SK-N-SH (cell line): ENCODE results near the gene CCHCR1. TPM values are rescaled to one million over a fixed set of nuclear protein-coding genes. Genes with fewer than 3 reads are reported as not detected.

Experiments
- CTCF ChIP-seq: fragments of 200-600 bp; sonication (generic); IDR thresholded peaks from 2 replicates; pipeline ENCODE4 v1.6.1; 2017; ENCODE audit warnings: antibody characterized with exemption, mild to moderate bottlenecking, moderate library complexity
- ELF1 ChIP-seq: IDR thresholded peaks from 2 replicates; pipeline ENCODE4 v1.4.0; 2012
- EP300 ChIP-seq, 2 experiments: IDR thresholded peaks; 2 replicates each; pipeline versions ENCODE4 v1.4.0 to v1.6.1; 2012; ENCODE audit warnings: borderline replicate concordance in 1 of 2, low read depth in 1 of 2, low read length in 1 of 2
- EZH2phosphoT487 ChIP-seq: fragments of 200-600 bp; sonication (generic); IDR thresholded peaks from 2 replicates; pipeline ENCODE4 v1.6.1; 2017; ENCODE audit warnings: low read depth, mixed run types, mild to moderate bottlenecking, antibody characterized with exemption, moderate library complexity, borderline replicate concordance
- FOXJ3 ChIP-seq: sonication (generic); formaldehyde crosslinking; IDR thresholded peaks from 2 replicates; pipeline ENCODE4 v1.5.1; 2020; ENCODE audit warnings: mild to moderate bottlenecking, missing genetic modification reagents
- GABPA ChIP-seq: IDR thresholded peaks from 2 replicates; pipeline ENCODE4 v1.4.0; 2012; ENCODE audit warnings: low read depth, mild to moderate bottlenecking
- IRF3 ChIP-seq: fragments of 150-350 bp; IDR thresholded peaks from 2 replicates; pipeline ENCODE4 v1.6.1; 2016; ENCODE audit warnings: mild to moderate bottlenecking, low read depth, low read length
- JUND ChIP-seq: IDR thresholded peaks from 2 replicates; pipeline ENCODE4 v1.4.0; 2012
- MEF2A ChIP-seq: IDR thresholded peaks from 2 replicates; pipeline ENCODE4 v1.4.0; 2012; ENCODE audit warnings: low read depth, borderline replicate concordance
- MXI1 ChIP-seq: IDR thresholded peaks from 2 replicates; pipeline ENCODE4 v1.6.1; 2012; ENCODE audit warnings: mild to moderate bottlenecking, low read depth, low read length, improper control_type of control experiment
- NFIC ChIP-seq: IDR thresholded peaks from 2 replicates; pipeline ENCODE4 v1.4.0; 2012; ENCODE audit warnings: borderline replicate concordance
- SIN3A ChIP-seq: IDR thresholded peaks from 2 replicates; pipeline ENCODE4 v1.6.1; 2012; ENCODE audit warnings: low read depth, mild to moderate bottlenecking, low read length, moderate library complexity, borderline replicate concordance
- SMC3 ChIP-seq: IDR thresholded peaks from 2 replicates; pipeline ENCODE4 v1.6.1; 2012; ENCODE audit warnings: low read depth, low read length, improper control_type of control experiment
- TAF1 ChIP-seq: IDR thresholded peaks from 2 replicates; pipeline ENCODE4 v1.6.1; 2012; ENCODE audit warnings: low read depth, mild to moderate bottlenecking, low read length, moderate library complexity, borderline replicate concordance
- TCF12 ChIP-seq: IDR thresholded peaks from 2 replicates; pipeline ENCODE4 v1.4.0; 2012
- TEAD4 ChIP-seq: IDR thresholded peaks from 2 replicates; pipeline ENCODE4 v1.4.0; 2012; ENCODE audit warnings: mild to moderate bottlenecking, borderline replicate concordance; ENCODE audit not compliant: insufficient read depth
- polyA plus RNA-seq, 3 experiments: library from polyadenylated mRNA; depleted of rRNA; stranded (reverse); fragments of >200 nt; gene quantifications; 2 replicates each; pipeline ENCODE4 v1.2.3, GENCODE V29; 2012
- TF ChIP-seq, protein P1 (sequence below): fragments of 150-350 bp; IDR thresholded peaks from 2 replicates; pipeline ENCODE4 v1.6.1; 2017; ENCODE audit warnings: antibody characterized with exemption, low read length, low read depth, borderline replicate concordance
- TF ChIP-seq, protein P2 (sequence below): IDR thresholded peaks from 2 replicates; pipeline ENCODE4 v1.4.0; 2012; ENCODE audit warnings: low read depth, borderline replicate concordance
- TF ChIP-seq, protein P3 (sequence below): IDR thresholded peaks from 2 replicates; pipeline ENCODE4 v1.4.0; 2012; ENCODE audit warnings: low read depth
- TF ChIP-seq, protein P4 (sequence below): IDR thresholded peaks from 2 replicates; pipeline ENCODE4 v1.4.0; 2012; ENCODE audit warnings: low read depth, borderline replicate concordance
- TF ChIP-seq, protein P5 (sequence below): IDR thresholded peaks from 2 replicates; pipeline ENCODE4; 2012

The CCHCR1 gene
- polyA plus RNA-seq, 1 of the 3 experiments (the other 2 are of a cell fraction), result 18.7 TPM

DNA sequence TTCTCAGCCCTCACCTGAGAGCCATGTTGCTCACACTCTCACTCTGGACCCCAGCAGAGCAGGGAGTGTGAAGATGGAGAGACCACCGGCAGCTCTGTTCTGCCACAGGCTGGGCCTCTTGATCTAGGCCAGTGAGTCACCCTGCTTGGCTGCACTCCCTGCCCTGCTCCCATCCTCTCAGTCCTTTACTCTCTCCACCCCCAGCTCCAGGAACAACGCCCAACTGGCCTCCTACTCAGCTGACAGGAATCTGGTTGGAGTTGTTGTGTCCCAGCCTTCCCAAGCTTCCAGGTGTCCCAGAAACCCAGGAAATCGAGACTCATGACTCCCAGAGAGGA, 43.1 kb downstream of the CCHCR1 start, which contains the start of gene PSORS1C1 (continued):
- TF ChIP-seq, protein P1, sequence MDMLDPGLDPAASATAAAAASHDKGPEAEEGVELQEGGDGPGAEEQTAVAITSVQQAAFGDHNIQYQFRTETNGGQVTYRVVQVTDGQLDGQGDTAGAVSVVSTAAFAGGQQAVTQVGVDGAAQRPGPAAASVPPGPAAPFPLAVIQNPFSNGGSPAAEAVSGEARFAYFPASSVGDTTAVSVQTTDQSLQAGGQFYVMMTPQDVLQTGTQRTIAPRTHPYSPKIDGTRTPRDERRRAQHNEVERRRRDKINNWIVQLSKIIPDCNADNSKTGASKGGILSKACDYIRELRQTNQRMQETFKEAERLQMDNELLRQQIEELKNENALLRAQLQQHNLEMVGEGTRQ, result no peak
- TF ChIP-seq TEAD4, result 0 out of 2 replicates have a peak, but pooled peaks have one; percentile 73
- peak; percentile 85; the same call in 1 of the 2 replicates for TF ChIP-seq SIN3A
- TF ChIP-seq EZH2phosphoT487, result no peak
- TF ChIP-seq MEF2A, result no peak
- TF ChIP-seq SMC3, result no peak
- no peak for TF ChIP-seq CTCF
- TF ChIP-seq JUND, result peak; percentile 89
- TF ChIP-seq ELF1, result peak; percentile 41
- TF ChIP-seq, protein P2, sequence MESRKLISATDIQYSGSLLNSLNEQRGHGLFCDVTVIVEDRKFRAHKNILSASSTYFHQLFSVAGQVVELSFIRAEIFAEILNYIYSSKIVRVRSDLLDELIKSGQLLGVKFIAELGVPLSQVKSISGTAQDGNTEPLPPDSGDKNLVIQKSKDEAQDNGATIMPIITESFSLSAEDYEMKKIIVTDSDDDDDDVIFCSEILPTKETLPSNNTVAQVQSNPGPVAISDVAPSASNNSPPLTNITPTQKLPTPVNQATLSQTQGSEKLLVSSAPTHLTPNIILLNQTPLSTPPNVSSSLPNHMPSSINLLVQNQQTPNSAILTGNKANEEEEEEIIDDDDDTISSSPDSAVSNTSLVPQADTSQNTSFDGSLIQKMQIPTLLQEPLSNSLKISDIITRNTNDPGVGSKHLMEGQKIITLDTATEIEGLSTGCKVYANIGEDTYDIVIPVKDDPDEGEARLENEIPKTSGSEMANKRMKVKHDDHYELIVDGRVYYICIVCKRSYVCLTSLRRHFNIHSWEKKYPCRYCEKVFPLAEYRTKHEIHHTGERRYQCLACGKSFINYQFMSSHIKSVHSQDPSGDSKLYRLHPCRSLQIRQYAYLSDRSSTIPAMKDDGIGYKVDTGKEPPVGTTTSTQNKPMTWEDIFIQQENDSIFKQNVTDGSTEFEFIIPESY, result no peak
- peak in 1 of 2 experiments; percentile 60; a peak in 1 of 4 replicates for TF ChIP-seq EP300 (IDR thresholded peaks at IDR 0.05; ENCODE audit: borderline replicate concordance in 1 of 2, low read depth in 1 of 2, low read length in 1 of 2)
- TF ChIP-seq IRF3, result no peak
- peak; percentile 84 for TF ChIP-seq TCF12
- TF ChIP-seq TAF1, result 0 out of 2 replicates have a peak, but pooled peaks have one; percentile 26
- TF ChIP-seq NFIC, result peak; percentile 87
- TF ChIP-seq MXI1, result no peak
- TF ChIP-seq, protein P3, sequence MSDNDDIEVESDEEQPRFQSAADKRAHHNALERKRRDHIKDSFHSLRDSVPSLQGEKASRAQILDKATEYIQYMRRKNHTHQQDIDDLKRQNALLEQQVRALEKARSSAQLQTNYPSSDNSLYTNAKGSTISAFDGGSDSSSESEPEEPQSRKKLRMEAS, result peak; percentile 53; the same call in 1 of the 2 replicates
- TF ChIP-seq, protein P4, sequence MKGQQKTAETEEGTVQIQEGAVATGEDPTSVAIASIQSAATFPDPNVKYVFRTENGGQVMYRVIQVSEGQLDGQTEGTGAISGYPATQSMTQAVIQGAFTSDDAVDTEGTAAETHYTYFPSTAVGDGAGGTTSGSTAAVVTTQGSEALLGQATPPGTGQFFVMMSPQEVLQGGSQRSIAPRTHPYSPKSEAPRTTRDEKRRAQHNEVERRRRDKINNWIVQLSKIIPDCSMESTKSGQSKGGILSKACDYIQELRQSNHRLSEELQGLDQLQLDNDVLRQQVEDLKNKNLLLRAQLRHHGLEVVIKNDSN, result no peak
- no peak for TF ChIP-seq GABPA
- TF ChIP-seq, protein P5, sequence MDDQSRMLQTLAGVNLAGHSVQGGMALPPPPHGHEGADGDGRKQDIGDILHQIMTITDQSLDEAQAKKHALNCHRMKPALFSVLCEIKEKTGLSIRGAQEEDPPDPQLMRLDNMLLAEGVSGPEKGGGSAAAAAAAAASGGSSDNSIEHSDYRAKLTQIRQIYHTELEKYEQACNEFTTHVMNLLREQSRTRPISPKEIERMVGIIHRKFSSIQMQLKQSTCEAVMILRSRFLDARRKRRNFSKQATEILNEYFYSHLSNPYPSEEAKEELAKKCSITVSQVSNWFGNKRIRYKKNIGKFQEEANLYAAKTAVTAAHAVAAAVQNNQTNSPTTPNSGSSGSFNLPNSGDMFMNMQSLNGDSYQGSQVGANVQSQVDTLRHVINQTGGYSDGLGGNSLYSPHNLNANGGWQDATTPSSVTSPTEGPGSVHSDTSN, result peak; percentile 55; the same call in 1 of the 2 replicates
- TF ChIP-seq FOXJ3 (CRISPR knock-in tag), result no peak
